DMS153 treated with DMSO at 0.1 percent for 48 hours (cell line): Measurements from ENCODE around the gene RPS18.

Experiments
- DNase-seq: peaks from one replicate; lab custom pipeline; 2025; ENCODE audit not compliant: unreplicated experiment; lab: John Stamatoyannopoulos, UW

Gene RPS18

GRCh38 chr6:33314515-33314942, 42.7 kb downstream of the RPS18 start:
- peak; percentile 21 for DNase-seq

GRCh38 chr6:33314943-33315792, 43.3 kb downstream of the RPS18 start:
- peak; percentile 31 for DNase-seq

- no peak for DNase-seq
These were observed 44.1 kb downstream of the RPS18 start for GRCh38 chr6:33315793-33316602.

GRCh38 chr6:33316603-33317418, 44.9 kb downstream of the RPS18 start:
- DNase-seq, result no peak

GRCh38 chr6:33317419-33317668, 45.5 kb downstream of the RPS18 start:
- DNase-seq, result peak; percentile 17

- DNase-seq, result peak; percentile 95
These were observed 46.0 kb downstream of the RPS18 start, which contains the start of gene ZBTB22 for GRCh38 chr6:33317669-33318425. TSS of gene ZBTB22 (minus strand) at chr6:33317744. CDS start at chr6:33316916, 828 bp downstream.

GRCh38 chr6:33318426-33319073, 46.7 kb downstream of the RPS18 start:
- no peak for DNase-seq

- no peak for DNase-seq
These were observed 48.1 kb downstream of the RPS18 start for GRCh38 chr6:33319939-33320314.

- no peak for DNase-seq
These were observed 48.7 kb downstream of the RPS18 start for GRCh38 chr6:33320315-33321181.

- no peak for DNase-seq
These were observed 49.4 kb downstream of the RPS18 start for GRCh38 chr6:33321227-33321626.

- no peak for DNase-seq
These were observed 51.7 kb downstream of the RPS18 start for GRCh38 chr6:33323623-33323948.

GRCh38 chr6:33324125-33324524, 52.2 kb downstream of the RPS18 start:
- DNase-seq, result no peak
